Nephron progenitor cell (in vitro differentiated cells): ENCODE data around the gene SNX25.

Experiments used
- DNase-seq: peaks from one replicate; pipeline ENCODE4 v3.0.0; 2021
- H3K27ac Mint-ChIP-seq: 2 replicates; pipeline ENCODE4 v1.8.0; 2021; ENCODE audit warnings: mild to moderate bottlenecking, moderate library complexity, mixed read lengths
- H3K27me3 Mint-ChIP-seq: 2 replicates; pipeline ENCODE4 v1.8.0; 2021; ENCODE audit warnings: mild to moderate bottlenecking, low read depth, mixed read lengths; ENCODE audit not compliant: poor library complexity
- H3K36me3 Mint-ChIP-seq: 2 replicates; pipeline ENCODE4 v1.8.0; 2021; ENCODE audit warnings: low read depth, mixed read lengths
- H3K4me1 Mint-ChIP-seq: 2 replicates; pipeline ENCODE4 v1.8.0; 2021; ENCODE audit warnings: mixed read lengths
- H3K4me3 Mint-ChIP-seq: 2 replicates; pipeline ENCODE4 v1.8.0; 2021; ENCODE audit warnings: mild to moderate bottlenecking, moderate library complexity, mixed read lengths
- H3K9me3 Mint-ChIP-seq: 2 replicates; pipeline ENCODE4 v1.8.0; 2021; ENCODE audit warnings: mild to moderate bottlenecking, moderate library complexity, mixed read lengths
- TF ChIP-seq, protein P1 (sequence below): fragments of 200-600 bp; sonication (generic); IDR thresholded peaks from 2 replicates; pipeline ENCODE4 v1.5.0; 2021; ENCODE audit warnings: antibody characterized with exemption

The SNX25 gene

GRCh38 chr4:185210102-185210981, 944 bp downstream of the SNX25 start:
- Mint-ChIP-seq H3K4me1 (peaks cover 40% of the 10 kb centered on the region), H3K27me3 (peaks cover 15% of the 10 kb centered on the region), H3K27ac (peak overlapping the region; percentile 85), H3K9me3 (no peaks in the 10 kb centered on the region), H3K4me3 (peak overlapping the region; percentile 92), H3K36me3 (no peaks in the 10 kb centered on the region)
- TF ChIP-seq, protein P1, sequence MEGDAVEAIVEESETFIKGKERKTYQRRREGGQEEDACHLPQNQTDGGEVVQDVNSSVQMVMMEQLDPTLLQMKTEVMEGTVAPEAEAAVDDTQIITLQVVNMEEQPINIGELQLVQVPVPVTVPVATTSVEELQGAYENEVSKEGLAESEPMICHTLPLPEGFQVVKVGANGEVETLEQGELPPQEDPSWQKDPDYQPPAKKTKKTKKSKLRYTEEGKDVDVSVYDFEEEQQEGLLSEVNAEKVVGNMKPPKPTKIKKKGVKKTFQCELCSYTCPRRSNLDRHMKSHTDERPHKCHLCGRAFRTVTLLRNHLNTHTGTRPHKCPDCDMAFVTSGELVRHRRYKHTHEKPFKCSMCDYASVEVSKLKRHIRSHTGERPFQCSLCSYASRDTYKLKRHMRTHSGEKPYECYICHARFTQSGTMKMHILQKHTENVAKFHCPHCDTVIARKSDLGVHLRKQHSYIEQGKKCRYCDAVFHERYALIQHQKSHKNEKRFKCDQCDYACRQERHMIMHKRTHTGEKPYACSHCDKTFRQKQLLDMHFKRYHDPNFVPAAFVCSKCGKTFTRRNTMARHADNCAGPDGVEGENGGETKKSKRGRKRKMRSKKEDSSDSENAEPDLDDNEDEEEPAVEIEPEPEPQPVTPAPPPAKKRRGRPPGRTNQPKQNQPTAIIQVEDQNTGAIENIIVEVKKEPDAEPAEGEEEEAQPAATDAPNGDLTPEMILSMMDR = no peak
- DNase-seq = peak; percentile 66

DNA sequence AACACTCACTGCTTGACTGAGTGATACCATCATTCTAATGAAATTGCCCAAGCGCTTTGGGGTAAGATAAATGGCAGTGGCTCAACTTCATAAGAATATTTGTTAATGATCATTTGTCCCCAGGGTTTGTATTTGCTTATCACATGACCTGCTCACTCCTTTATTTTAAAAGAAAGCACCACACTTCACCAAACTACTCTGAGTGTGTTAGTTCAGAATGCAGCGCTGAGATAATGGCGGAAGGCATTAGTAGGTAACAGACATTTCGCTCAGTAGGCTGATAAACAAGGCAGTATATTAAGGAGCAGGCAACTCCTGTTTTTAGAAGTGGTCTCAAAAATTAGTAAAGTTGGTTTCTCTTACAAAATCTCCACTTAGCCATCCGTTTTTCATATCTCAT, 1.6 kb downstream of the SNX25 start:
- TF ChIP-seq, protein P1 = no peak
- Mint-ChIP-seq H3K4me3 (peak overlapping the region; percentile 92), H3K4me1 (peaks cover 40% of the 10 kb centered on the region), H3K27me3 (peaks cover 15% of the 10 kb centered on the region), H3K9me3 (no peaks in the 10 kb centered on the region), H3K27ac (peak overlapping the region; percentile 85), H3K36me3 (no peaks in the 10 kb centered on the region)
- DNase-seq = no peak

- TF ChIP-seq, protein P1 = no peak
- Mint-ChIP-seq H3K27ac (no peak overlapping the region), H3K4me1 (peaks cover 40% of the 10 kb centered on the region), H3K27me3 (peaks cover 15% of the 10 kb centered on the region), H3K9me3 (no peaks in the 10 kb centered on the region), H3K4me3 (peak overlapping the region; percentile 92), H3K36me3 (no peaks in the 10 kb centered on the region)
- DNase-seq = no peak
These were observed 2.2 kb downstream of the SNX25 start for GRCh38 chr4:185211641-185212040.

DNA sequence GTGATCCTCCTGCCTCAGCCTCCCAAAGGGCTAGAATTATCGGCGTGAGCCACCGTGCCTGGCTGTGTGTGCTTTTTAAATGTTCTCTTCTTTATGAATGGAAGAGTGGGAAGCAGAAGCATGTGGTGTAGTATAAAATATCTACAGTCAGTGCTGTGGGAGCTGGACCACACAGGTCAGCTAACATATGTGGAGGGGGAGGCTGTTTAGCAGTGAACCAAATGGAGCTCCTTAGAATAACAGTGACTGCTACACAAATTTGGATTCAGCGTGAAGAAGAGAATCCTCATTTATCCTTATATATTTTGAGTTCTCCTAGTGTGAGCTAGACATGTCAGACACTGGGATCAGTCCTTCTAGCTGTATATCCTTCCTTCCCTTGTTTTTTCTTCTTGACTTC, 3.2 kb downstream of the SNX25 start:
- Mint-ChIP-seq H3K4me3 (no peak overlapping the region), H3K27me3 (peaks cover 12% of the 10 kb centered on the region), H3K9me3 (no peaks in the 10 kb centered on the region), H3K27ac (no peak overlapping the region), H3K36me3 (no peaks in the 10 kb centered on the region), H3K4me1 (peaks cover 40% of the 10 kb centered on the region)
- TF ChIP-seq, protein P1 = no peak
- no peak for DNase-seq

- TF ChIP-seq, protein P1 = no peak
- H3K9me3 Mint-ChIP-seq = no peaks in the 10 kb centered on the region
These were observed 4.5 kb downstream of the SNX25 start for GRCh38 chr4:185213877-185214276.

GRCh38 chr4:185215261-185215660, 5.9 kb downstream of the SNX25 start:
- no peak overlapping the region for H3K4me3 Mint-ChIP-seq
- H3K36me3 Mint-ChIP-seq = no peaks in the 10 kb centered on the region
- H3K27me3 Mint-ChIP-seq = peaks cover 6% of the 10 kb centered on the region
- TF ChIP-seq, protein P1 = no peak
- H3K27ac Mint-ChIP-seq = no peak overlapping the region
- no peaks in the 10 kb centered on the region for H3K9me3 Mint-ChIP-seq
- no peak for DNase-seq
- H3K4me1 Mint-ChIP-seq = peaks cover 35% of the 10 kb centered on the region

More at GRCh38 chr4:185213877-185214276, 4.5 kb downstream of the SNX25 start:
- Mint-ChIP-seq H3K27ac (no peak overlapping the region), H3K4me1 (peaks cover 38% of the 10 kb centered on the region), H3K27me3 (peaks cover 4% of the 10 kb centered on the region), H3K36me3 (no peaks in the 10 kb centered on the region), H3K4me3 (peak overlapping the region; percentile 5)
- no peak for DNase-seq
